Keratinocyte (primary cell): ENCODE measurements around the gene AFF2. TPM values are rescaled to one million over a fixed set of nuclear protein-coding genes. Genes with fewer than 3 reads are reported as not detected.

Experiments used
- DNase-seq: peaks from one replicate; pipeline ENCODE4 v3.0.0-alpha.2; 2011; ENCODE audit warnings: low read depth, missing footprints, low spot score
- FAIRE-seq: peaks from 2 replicates; lab custom pipeline; 2011; peaks lifted over from hg19 to GRCh38; lab: Jason Lieb, UNC
- H2AFZ ChIP-seq: 2 replicates; pipeline ENCODE4 v1.6.0; 2012; ENCODE audit warnings: low read length, control low read depth, inconsistent platforms; ENCODE audit not compliant: control insufficient read depth
- H3K27ac ChIP-seq: 2 replicates; pipeline ENCODE4 v1.5.1; 2011; ENCODE audit warnings: low read length; ENCODE audit not compliant: control insufficient read depth, insufficient read depth
- H3K27me3 ChIP-seq: 3 replicates; pipeline ENCODE4 v1.6.0; 2011; ENCODE audit warnings: low read length; ENCODE audit not compliant: control insufficient read depth, insufficient read depth; ENCODE audit errors: extremely low read depth
- H3K36me3 ChIP-seq, 2 experiments: 2 replicates in 1 of 2; 3 replicates in 1 of 2; pipeline ENCODE4 v1.5.1; 2011; ENCODE audit warnings: low read length in 2 of 2, mild to moderate bottlenecking in 1 of 2; ENCODE audit not compliant: control insufficient read depth in 2 of 2, insufficient read depth in 2 of 2; ENCODE audit errors: extremely low read depth in 1 of 2
- H3K4me1 ChIP-seq: 3 replicates; pipeline ENCODE4 v1.5.1; 2011; ENCODE audit warnings: low read length; ENCODE audit not compliant: control insufficient read depth, insufficient read depth; ENCODE audit errors: extremely low read depth
- H3K4me2 ChIP-seq: 3 replicates; pipeline ENCODE4 v1.6.0; 2011; ENCODE audit warnings: low read depth, low read length; ENCODE audit not compliant: control insufficient read depth, insufficient read depth; ENCODE audit errors: extremely low read depth
- H3K4me3 ChIP-seq, 3 experiments: fragments of 200-600 bp in 1 of 3; sonication (generic) in 1 of 3; 2 replicates in 2 of 3; 3 replicates in 1 of 3; pipeline ENCODE4 v1.5.1; 2011 to 2016; ENCODE audit warnings: low read length in 3 of 3, mild to moderate bottlenecking in 3 of 3, control low read depth in 2 of 3, inconsistent platforms in 1 of 3, low read depth in 1 of 3, mixed read lengths in 1 of 3, mixed run types in 1 of 3, moderate library complexity in 1 of 3; ENCODE audit not compliant: control insufficient read depth in 2 of 3, insufficient read depth in 2 of 3; ENCODE audit errors: extremely low read depth in 1 of 3
- H3K79me2 ChIP-seq: 2 replicates; pipeline ENCODE4 v1.6.0; 2012; ENCODE audit warnings: low read length; ENCODE audit not compliant: control insufficient read depth, insufficient read depth
- H3K9ac ChIP-seq: 3 replicates; pipeline ENCODE4 v1.6.0; 2011; ENCODE audit warnings: low read length; ENCODE audit not compliant: control insufficient read depth, insufficient read depth; ENCODE audit errors: extremely low read depth
- H3K9me1 ChIP-seq: 3 replicates; pipeline ENCODE4 v1.6.0; 2011; ENCODE audit warnings: low read length; ENCODE audit not compliant: control insufficient read depth, insufficient read depth; ENCODE audit errors: extremely low read depth
- H3K9me3 ChIP-seq: 2 replicates; pipeline ENCODE4 v1.5.1; 2012; ENCODE audit warnings: low read depth, low read length; ENCODE audit not compliant: control insufficient read depth
- H4K20me1 ChIP-seq: 3 replicates; pipeline ENCODE4 v1.6.0; 2011; ENCODE audit warnings: low read length; ENCODE audit not compliant: control insufficient read depth, insufficient read depth; ENCODE audit errors: extremely low read depth
- EZH2 ChIP-seq: IDR thresholded peaks from one replicate; pipeline ENCODE4 v1.6.1; 2012; ENCODE audit warnings: inconsistent platforms, mild to moderate bottlenecking, low read length, moderate library complexity
- dilution Hi-C: fragments of 300-500 bp; cut with MboI; formaldehyde crosslinking; loops from one replicate; pipeline ENCODE4 v1.7.0; 2020; ENCODE audit warnings: low sequenced_read_pairs; ENCODE audit not compliant: extremely low pct_ligation_motif_present
- polyA plus RNA-seq, 5 experiments: library from polyadenylated mRNA; depleted of rRNA in 3 of 5; stranded (reverse) in 3 of 5; stranded (forward) in 1 of 5; unstranded in 1 of 5; fragments of >200 nt; gene quantifications; 1 replicate in 1 of 5; 2 replicates in 3 of 5; 3 replicates in 1 of 5; pipeline versions ENCODE4 v1.2.1 to v1.2.3, GENCODE V29; 2011 to 2012; ENCODE audit warnings: missing spikeins in 2 of 5, low read depth in 1 of 5, low replicate concordance in 1 of 5
- TF ChIP-seq, protein P1 (sequence below), 3 experiments: IDR thresholded peaks in 1 of 3; conservative IDR thresholded peaks in 1 of 3; optimal IDR thresholded peaks in 1 of 3; 2 replicates in 2 of 3; 3 replicates in 1 of 3; pipeline versions ENCODE3 to v1.5.1; 2011; ENCODE audit warnings: low read length in 3 of 3, mild to moderate bottlenecking in 3 of 3, moderate library complexity in 2 of 3, control low read depth in 1 of 3, inconsistent platforms in 1 of 3; ENCODE audit not compliant: insufficient read depth in 2 of 3; ENCODE audit errors: extremely low read depth in 1 of 3

Gene AFF2
- polyA plus RNA-seq, 1 donor (not counting 4 experiments of a cell fraction or from before 2014, with no cell fraction given): 0.01 TPM

DNA sequence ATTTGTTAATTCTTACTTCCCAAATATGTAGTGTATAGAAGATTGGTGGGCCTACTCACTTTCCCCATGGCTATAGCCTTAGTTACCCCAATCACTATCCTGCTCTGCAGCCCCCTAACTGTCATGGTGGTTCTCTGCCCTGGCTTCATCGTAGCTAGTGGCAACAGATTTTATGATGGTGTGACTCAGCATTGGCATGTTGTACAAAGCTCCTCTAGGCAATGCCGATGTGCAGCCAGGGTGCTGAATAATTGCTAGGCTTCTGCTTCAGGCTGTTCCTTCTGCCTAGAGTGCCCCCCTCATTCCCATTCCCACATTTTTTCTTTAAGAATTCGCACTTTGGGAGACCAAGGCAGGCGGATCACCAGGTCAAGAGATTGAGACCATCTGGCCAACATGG is 35.2 kb downstream of the AFF2 start:
- Histone ChIP-seq H4K20me1 (no peaks in the 10 kb centered on the region), H3K4me1 (no peaks in the 10 kb centered on the region), H3K9ac (no peak overlapping the region), H3K36me3 (no peaks in the 10 kb centered on the region), H3K4me2 (no peak overlapping the region), H3K27ac (no peak overlapping the region), H2AFZ (no peak overlapping the region), H3K9me1 (no peaks in the 10 kb centered on the region), H3K27me3 (no peaks in the 10 kb centered on the region), H3K4me3 (no peak overlapping the region), H3K79me2 (no peaks in the 10 kb centered on the region), H3K9me3 (no peaks in the 10 kb centered on the region)
- dilution Hi-C loops: no loop called here
- TF ChIP-seq, protein P1, sequence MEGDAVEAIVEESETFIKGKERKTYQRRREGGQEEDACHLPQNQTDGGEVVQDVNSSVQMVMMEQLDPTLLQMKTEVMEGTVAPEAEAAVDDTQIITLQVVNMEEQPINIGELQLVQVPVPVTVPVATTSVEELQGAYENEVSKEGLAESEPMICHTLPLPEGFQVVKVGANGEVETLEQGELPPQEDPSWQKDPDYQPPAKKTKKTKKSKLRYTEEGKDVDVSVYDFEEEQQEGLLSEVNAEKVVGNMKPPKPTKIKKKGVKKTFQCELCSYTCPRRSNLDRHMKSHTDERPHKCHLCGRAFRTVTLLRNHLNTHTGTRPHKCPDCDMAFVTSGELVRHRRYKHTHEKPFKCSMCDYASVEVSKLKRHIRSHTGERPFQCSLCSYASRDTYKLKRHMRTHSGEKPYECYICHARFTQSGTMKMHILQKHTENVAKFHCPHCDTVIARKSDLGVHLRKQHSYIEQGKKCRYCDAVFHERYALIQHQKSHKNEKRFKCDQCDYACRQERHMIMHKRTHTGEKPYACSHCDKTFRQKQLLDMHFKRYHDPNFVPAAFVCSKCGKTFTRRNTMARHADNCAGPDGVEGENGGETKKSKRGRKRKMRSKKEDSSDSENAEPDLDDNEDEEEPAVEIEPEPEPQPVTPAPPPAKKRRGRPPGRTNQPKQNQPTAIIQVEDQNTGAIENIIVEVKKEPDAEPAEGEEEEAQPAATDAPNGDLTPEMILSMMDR (optimal IDR thresholded peaks at IDR 0.05 in 1 of 3, IDR thresholded peaks at IDR 0.05 in 1 of 3, conservative IDR thresholded peaks at IDR 0.05 in 1 of 3; ENCODE audit: extremely low read depth in 1 of 3, insufficient read depth in 2 of 3, low read length in 3 of 3): no peak
- no peak for TF ChIP-seq EZH2
- FAIRE-seq (no peak), DNase-seq (no peak)

GRCh38 chrX:148536961-148537360 is 36.5 kb downstream of the AFF2 start:
- Histone ChIP-seq H3K9me3 (no peaks in the 10 kb centered on the region), H3K4me2 (no peak overlapping the region), H3K4me1 (no peaks in the 10 kb centered on the region), H3K9me1 (no peaks in the 10 kb centered on the region), H3K4me3 (no peak overlapping the region), H3K27me3 (no peaks in the 10 kb centered on the region), H2AFZ (no peak overlapping the region), H3K79me2 (no peaks in the 10 kb centered on the region), H4K20me1 (no peaks in the 10 kb centered on the region), H3K36me3 (no peaks in the 10 kb centered on the region), H3K9ac (no peak overlapping the region), H3K27ac (no peak overlapping the region)
- dilution Hi-C loops: no loop called here
- no peak for FAIRE-seq
- TF ChIP-seq, protein P1 (optimal IDR thresholded peaks at IDR 0.05 in 1 of 3, IDR thresholded peaks at IDR 0.05 in 1 of 3, conservative IDR thresholded peaks at IDR 0.05 in 1 of 3; ENCODE audit: extremely low read depth in 1 of 3, insufficient read depth in 2 of 3, low read length in 3 of 3): no peak
- TF ChIP-seq EZH2: no peak
- DNase-seq: no peak
